ENCODE measurements around the gene TEX53. TPM values are rescaled to one million over a fixed set of nuclear protein-coding genes. Genes with fewer than 3 reads are reported as not detected.

TEX53 gene
- total and polyA plus RNA-seq, 9 donors, result not detected

DNA sequence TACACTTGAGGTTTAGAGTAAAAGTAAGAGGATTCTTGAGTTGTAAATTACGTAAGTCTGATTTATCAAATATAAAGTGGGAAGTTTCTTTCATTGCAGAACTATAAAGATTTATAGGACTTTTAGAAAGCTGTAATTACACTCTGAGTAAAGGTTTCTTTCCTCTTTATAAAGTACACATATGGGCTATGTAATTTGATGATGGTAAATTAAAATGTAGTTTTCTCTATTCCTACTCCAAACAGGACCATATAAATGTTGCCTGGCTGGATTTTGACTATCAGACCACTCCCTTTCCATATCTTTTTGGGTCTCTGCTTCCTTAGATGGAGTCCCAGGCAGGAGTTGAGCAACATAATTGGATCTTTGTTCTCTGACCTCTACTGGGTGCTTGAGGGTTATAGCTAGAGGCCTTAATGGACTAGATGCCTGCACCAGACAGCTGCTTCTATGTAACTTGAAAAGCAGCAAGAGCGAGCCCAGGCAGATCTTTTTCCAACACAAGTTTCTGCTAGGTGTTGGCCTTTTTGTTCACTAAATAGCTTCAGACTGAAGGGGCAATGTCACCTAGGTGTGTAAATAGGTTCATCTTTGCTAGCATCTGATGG lies 35.7 kb upstream of the TEX53 start:
- intact Hi-C loops (cut with DNase I), result loop anchor here in 1 of 4 donors (10.0 kb wide), 1 partner anchor 61 kb away; no protein-coding TSS in a partner anchor
- TF ChIP-seq EP300 (IDR thresholded peaks at IDR 0.05) (no peak), POLR2A (IDR thresholded peaks at IDR 0.05) (no peak)
- TF ChIP-seq, protein P1, sequence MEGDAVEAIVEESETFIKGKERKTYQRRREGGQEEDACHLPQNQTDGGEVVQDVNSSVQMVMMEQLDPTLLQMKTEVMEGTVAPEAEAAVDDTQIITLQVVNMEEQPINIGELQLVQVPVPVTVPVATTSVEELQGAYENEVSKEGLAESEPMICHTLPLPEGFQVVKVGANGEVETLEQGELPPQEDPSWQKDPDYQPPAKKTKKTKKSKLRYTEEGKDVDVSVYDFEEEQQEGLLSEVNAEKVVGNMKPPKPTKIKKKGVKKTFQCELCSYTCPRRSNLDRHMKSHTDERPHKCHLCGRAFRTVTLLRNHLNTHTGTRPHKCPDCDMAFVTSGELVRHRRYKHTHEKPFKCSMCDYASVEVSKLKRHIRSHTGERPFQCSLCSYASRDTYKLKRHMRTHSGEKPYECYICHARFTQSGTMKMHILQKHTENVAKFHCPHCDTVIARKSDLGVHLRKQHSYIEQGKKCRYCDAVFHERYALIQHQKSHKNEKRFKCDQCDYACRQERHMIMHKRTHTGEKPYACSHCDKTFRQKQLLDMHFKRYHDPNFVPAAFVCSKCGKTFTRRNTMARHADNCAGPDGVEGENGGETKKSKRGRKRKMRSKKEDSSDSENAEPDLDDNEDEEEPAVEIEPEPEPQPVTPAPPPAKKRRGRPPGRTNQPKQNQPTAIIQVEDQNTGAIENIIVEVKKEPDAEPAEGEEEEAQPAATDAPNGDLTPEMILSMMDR (IDR thresholded peaks at IDR 0.05), result no peak
- H3K36me3 ChIP-seq, result no peaks in the 10 kb centered on the region
- no peak overlapping the region for H3K27ac ChIP-seq
- no peaks in the 10 kb centered on the region for H3K27me3 ChIP-seq
- no peak for DNase-seq
- H3K4me3 ChIP-seq, result no peak overlapping the region
- 64 to 89% (median 65%) methylated on average over 2 of the region's 2 CpGs for WGBS, 3 donors
- H3K9me3 ChIP-seq, result no peaks in the 10 kb centered on the region
- H3K4me1 ChIP-seq (ENCODE audit: insufficient read depth), result no peaks in the 10 kb centered on the region

DNA sequence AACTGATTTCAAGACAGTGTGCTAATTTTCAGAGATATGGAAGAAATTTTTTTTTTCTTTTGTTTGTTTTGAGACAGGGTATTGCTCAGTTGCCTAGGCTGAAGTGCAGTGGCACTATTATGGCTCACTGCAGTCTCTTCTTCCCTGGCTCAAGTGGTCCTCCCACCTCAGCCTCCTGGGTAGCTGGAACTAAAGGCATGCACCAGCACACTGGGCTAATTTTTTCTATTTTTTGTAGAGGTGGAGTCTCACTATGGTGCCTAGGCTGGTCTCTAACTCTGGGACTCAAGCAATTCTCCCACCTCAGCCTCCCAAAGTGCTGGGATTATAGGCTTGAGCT lies 34.3 kb upstream of the TEX53 start:
- TF ChIP-seq, protein P1 (IDR thresholded peaks at IDR 0.05), result no peak
- no peak for TF ChIP-seq POLR2A (IDR thresholded peaks at IDR 0.05)
- no peak for TF ChIP-seq EP300 (IDR thresholded peaks at IDR 0.05)
- intact Hi-C loops (cut with DNase I), result loop anchor here in 1 of 4 donors (10.0 kb wide), 1 partner anchor 63 kb away; no protein-coding TSS in a partner anchor
- Histone ChIP-seq H3K36me3 (no peaks in the 10 kb centered on the region), H3K27ac (no peak overlapping the region), H3K27me3 (no peaks in the 10 kb centered on the region), H3K9me3 (no peaks in the 10 kb centered on the region), H3K4me3 (no peak overlapping the region), H3K4me1 (ENCODE audit: insufficient read depth) (no peaks in the 10 kb centered on the region)
- DNase-seq, result no peak

DNA sequence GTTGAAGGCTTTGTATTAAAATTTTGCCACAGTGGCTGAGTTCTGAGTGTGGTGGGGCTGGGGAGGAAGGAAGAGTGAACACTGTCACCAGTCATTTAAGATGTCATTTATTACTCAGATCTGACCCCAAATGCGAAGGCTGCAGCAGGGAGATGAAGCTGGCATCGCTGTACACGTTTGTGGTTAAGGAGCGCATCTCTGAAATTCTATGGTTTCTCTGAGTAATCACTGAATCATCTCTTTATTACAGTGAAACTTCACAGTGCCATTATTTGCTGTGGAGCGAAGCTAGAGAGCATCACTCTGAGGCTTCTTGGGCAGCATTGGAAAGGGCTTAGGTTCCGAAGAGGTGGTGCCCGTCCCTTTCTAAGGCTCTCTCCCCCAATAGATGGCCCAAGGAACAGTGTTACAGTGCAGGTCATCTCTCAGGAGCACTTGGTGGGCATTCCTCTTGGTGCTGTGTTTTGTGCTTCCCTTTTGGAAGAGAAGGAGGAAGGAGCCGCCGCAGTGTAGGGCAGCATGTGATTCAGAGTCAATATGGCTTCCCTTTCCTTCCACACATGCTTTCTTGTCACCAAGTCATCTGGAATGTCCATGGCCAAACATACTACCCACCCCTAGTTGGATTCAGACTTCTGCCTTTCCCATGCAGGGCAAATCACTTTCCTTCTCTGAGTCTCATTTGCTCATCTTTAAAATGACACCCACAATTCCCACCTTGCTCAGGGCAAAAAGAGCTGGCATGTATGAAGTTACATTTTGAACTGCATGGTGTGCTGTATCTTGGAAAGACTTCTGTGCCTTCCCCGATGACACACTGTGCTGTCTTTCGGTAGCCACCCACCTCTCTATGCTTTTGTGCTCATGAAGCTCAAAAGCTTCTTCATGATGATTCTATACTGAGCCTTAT lies 33.7 kb upstream of the TEX53 start:
- WGBS, 3 donors, result 84 to 85% (median 85%) methylated on average over 11 of the region's 11 CpGs
- no peaks in the 10 kb centered on the region for H3K36me3 ChIP-seq
- H3K4me1 ChIP-seq (ENCODE audit: insufficient read depth), result no peaks in the 10 kb centered on the region
- H3K27me3 ChIP-seq, result no peaks in the 10 kb centered on the region
- TF ChIP-seq EP300 (IDR thresholded peaks at IDR 0.05), result no peak
- intact Hi-C loops (cut with DNase I), result loop anchor here in 1 of 4 donors (10.0 kb wide), 1 partner anchor 64 kb away; no protein-coding TSS in a partner anchor
- H3K4me3 ChIP-seq, result no peak overlapping the region
- no peaks in the 10 kb centered on the region for H3K9me3 ChIP-seq
- H3K27ac ChIP-seq, result no peak overlapping the region
- no peak for DNase-seq

DNA sequence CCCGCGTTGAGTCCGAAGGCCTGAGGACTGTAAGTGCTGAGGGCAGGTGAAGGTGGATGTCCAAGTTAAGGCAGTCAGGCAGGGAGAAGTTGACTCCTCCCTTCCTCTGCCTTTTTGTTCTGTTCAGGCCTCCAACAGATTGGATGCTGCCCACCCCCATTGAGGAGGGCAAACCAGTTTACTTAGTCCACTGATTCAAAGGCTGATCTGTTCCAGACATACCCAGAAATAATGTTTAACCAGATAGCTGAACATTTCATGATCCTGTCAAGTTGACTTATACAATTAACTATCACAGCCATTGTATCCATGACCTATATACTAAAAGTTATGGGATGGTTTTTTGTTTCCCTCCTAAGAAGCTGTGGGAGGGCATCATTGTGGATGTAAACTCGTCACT lies 32.7 kb upstream of the TEX53 start:
- Histone ChIP-seq H3K4me1 (ENCODE audit: insufficient read depth) (no peaks in the 10 kb centered on the region), H3K4me3 (no peak overlapping the region), H3K27me3 (no peaks in the 10 kb centered on the region), H3K27ac (no peak overlapping the region), H3K9me3 (no peaks in the 10 kb centered on the region), H3K36me3 (no peaks in the 10 kb centered on the region)
- TF ChIP-seq, protein P1 (IDR thresholded peaks at IDR 0.05), result no peak
- TF ChIP-seq EP300 (IDR thresholded peaks at IDR 0.05), result no peak
- TF ChIP-seq POLR2A (IDR thresholded peaks at IDR 0.05), result no peak
- WGBS, 3 donors, result 84 to 90% (median 90%) methylated on average over 4 of the region's 4 CpGs
- intact Hi-C loops (cut with DNase I), result loop anchor here in 1 of 4 donors (10.0 kb wide), 1 partner anchor 64 kb away; no protein-coding TSS in a partner anchor
- no peak for DNase-seq

All from ovary (tissue), 9 donors.